Stimulated activated CD4-positive, alpha-beta T cell treated with anti-CD3 and anti-CD28 coated beads, Interleukin-15, amount 100 ng/mL, for 1 hour (primary cell): ENCODE results near the gene AGAP3.

Experiments used
- DNase-seq, 2 donors: peaks; one replicate each; pipeline ENCODE4 v3.0.0-alpha.2; 2020; ENCODE audit warnings: low read depth in 1 of 2, low spot score in 1 of 2

AGAP3 gene

GRCh38 chr7:151179946-151180345 lies 93.7 kb downstream of the AGAP3 start:
- no peak for DNase-seq

GRCh38 chr7:151181011-151181431 lies 94.7 kb downstream of the AGAP3 start:
- DNase-seq = no peak

GRCh38 chr7:151185762-151186639 lies 99.7 kb downstream of the AGAP3 start:
- DNase-seq = no peak

- DNase-seq = no peak
Observed at GRCh38 chr7:151186640-151187408, 100.5 kb downstream of the AGAP3 start, which contains the start of gene ASB10. Gene ASB10 (minus strand): TSS chr7:151187250. CDS start chr7:151187130, 120 bp downstream.

- no peak for DNase-seq
Observed at GRCh38 chr7:151187409-151188251, 101.4 kb downstream of the AGAP3 start.

- no peak for DNase-seq
Observed at GRCh38 chr7:151188252-151188542, 101.9 kb downstream of the AGAP3 start.

GRCh38 chr7:151189038-151189437 lies 102.8 kb downstream of the AGAP3 start:
- no peak for DNase-seq

- DNase-seq = no peak
Observed at GRCh38 chr7:151191544-151191943, 105.3 kb downstream of the AGAP3 start.

- DNase-seq = no peak
Observed at GRCh38 chr7:151192002-151192539, 105.8 kb downstream of the AGAP3 start.

GRCh38 chr7:151193203-151193978 lies 107.1 kb downstream of the AGAP3 start:
- no peak for DNase-seq
